ENCODE results near the gene ABHD14A.

The ABHD14A gene

GRCh38 chr3:51968883-51969678, 5.8 kb upstream of the ABHD14A start:
- in situ Hi-C loops (cut with HindIII; ENCODE audit: low sequenced_read_pairs), result loop anchor here (10.0 kb wide), 2 partner anchors 74 to 126 kb away; no protein-coding TSS in a partner anchor

GRCh38 chr3:51969841-51970240, 5.0 kb upstream of the ABHD14A start:
- in situ Hi-C loops (cut with HindIII; ENCODE audit: low sequenced_read_pairs), result loop anchor here (10.0 kb wide), 2 partner anchors 75 to 125 kb away; no protein-coding TSS in a partner anchor

GRCh38 chr3:51970606-51971300, 4.1 kb upstream of the ABHD14A start:
- in situ Hi-C loops (cut with HindIII; ENCODE audit: low sequenced_read_pairs), result no loop called here

- in situ Hi-C loops (cut with HindIII; ENCODE audit: low sequenced_read_pairs), result no loop called here
Observed at GRCh38 chr3:51971350-51971749, 3.5 kb upstream of the ABHD14A start.

- in situ Hi-C loops (cut with HindIII; ENCODE audit: low sequenced_read_pairs), result no loop called here
Observed at GRCh38 chr3:51974277-51974962, 444 bp upstream of the ABHD14A start.

- in situ Hi-C loops (cut with HindIII; ENCODE audit: low sequenced_read_pairs), result no loop called here
Observed at GRCh38 chr3:51975852-51976549, 1.1 kb downstream of the ABHD14A start.

GRCh38 chr3:51977446-51978142, 2.7 kb downstream of the ABHD14A start:
- in situ Hi-C loops (cut with HindIII; ENCODE audit: low sequenced_read_pairs), result no loop called here

GRCh38 chr3:51978143-51978502, 3.3 kb downstream of the ABHD14A start:
- in situ Hi-C loops (cut with HindIII; ENCODE audit: low sequenced_read_pairs), result no loop called here

GRCh38 chr3:51980253-51980652, 5.4 kb downstream of the ABHD14A start:
- in situ Hi-C loops (cut with HindIII; ENCODE audit: low sequenced_read_pairs), result no loop called here

- in situ Hi-C loops (cut with HindIII; ENCODE audit: low sequenced_read_pairs), result no loop called here
Observed at GRCh38 chr3:51982352-51982837, 7.5 kb downstream of the ABHD14A start.

GRCh38 chr3:51982838-51983577, 8.1 kb downstream of the ABHD14A start, which contains the start of gene ACY1:
Gene ACY1 (plus strand): TSS chr3:51983535. CDS start chr3:51984065, 530 bp downstream.
- in situ Hi-C loops (cut with HindIII; ENCODE audit: low sequenced_read_pairs), result no loop called here

GRCh38 chr3:51983578-51984268, 8.9 kb downstream of the ABHD14A start:
- in situ Hi-C loops (cut with HindIII; ENCODE audit: low sequenced_read_pairs), result no loop called here

GRCh38 chr3:51984269-51984647, 9.4 kb downstream of the ABHD14A start:
- in situ Hi-C loops (cut with HindIII; ENCODE audit: low sequenced_read_pairs), result no loop called here

- in situ Hi-C loops (cut with HindIII; ENCODE audit: low sequenced_read_pairs), result no loop called here
Observed at GRCh38 chr3:51985063-51985462, 10.2 kb downstream of the ABHD14A start.

- in situ Hi-C loops (cut with HindIII; ENCODE audit: low sequenced_read_pairs), result no loop called here
Observed at GRCh38 chr3:51986010-51986947, 11.4 kb downstream of the ABHD14A start.

- in situ Hi-C loops (cut with HindIII; ENCODE audit: low sequenced_read_pairs), result no loop called here
Observed at GRCh38 chr3:51987568-51987967, 12.7 kb downstream of the ABHD14A start.

- in situ Hi-C loops (cut with HindIII; ENCODE audit: low sequenced_read_pairs), result no loop called here
Observed at GRCh38 chr3:51988286-51989146, 13.7 kb downstream of the ABHD14A start.
